ENCODE measurements around the gene MBD3L5. TPM values are rescaled to one million over a fixed set of nuclear protein-coding genes. Genes with fewer than 3 reads are reported as not detected.
"Not testable (repeated sequence)": the region's sequence is repeated elsewhere in the genome, so short reads cannot be mapped to it uniquely, and the experiment has no call there.

MBD3L5 gene
- total and polyA plus RNA-seq, 7 donors = not detected

GRCh38 chr19:7056371-7056770 is 26.0 kb downstream of the MBD3L5 start:
- H3K27ac ChIP-seq; intact Hi-C loops (cut with DNase I); H3K4me3 ChIP-seq; H3K27me3 ChIP-seq; H3K9me3 ChIP-seq; H3K4me1 ChIP-seq; DNase-seq; H3K36me3 ChIP-seq: not testable (repeated sequence)
- WGBS, 2 donors = 84 to 92% methylated on average over 8 of the region's 16 CpGs

GRCh38 chr19:7058576-7058975 is 28.2 kb downstream of the MBD3L5 start, which contains the start of gene MBD3L3:
TSS of gene MBD3L3 (minus strand) at chr19:7058676. CDS start at chr19:7058605, 71 bp downstream.
- H3K4me1 ChIP-seq; DNase-seq; H3K4me3 ChIP-seq; H3K36me3 ChIP-seq; H3K27me3 ChIP-seq; H3K9me3 ChIP-seq; H3K27ac ChIP-seq; intact Hi-C loops (cut with DNase I): not testable (repeated sequence)
- WGBS, 2 donors = no CpG with 5 or more reads among the region's 8 CpGs

DNA sequence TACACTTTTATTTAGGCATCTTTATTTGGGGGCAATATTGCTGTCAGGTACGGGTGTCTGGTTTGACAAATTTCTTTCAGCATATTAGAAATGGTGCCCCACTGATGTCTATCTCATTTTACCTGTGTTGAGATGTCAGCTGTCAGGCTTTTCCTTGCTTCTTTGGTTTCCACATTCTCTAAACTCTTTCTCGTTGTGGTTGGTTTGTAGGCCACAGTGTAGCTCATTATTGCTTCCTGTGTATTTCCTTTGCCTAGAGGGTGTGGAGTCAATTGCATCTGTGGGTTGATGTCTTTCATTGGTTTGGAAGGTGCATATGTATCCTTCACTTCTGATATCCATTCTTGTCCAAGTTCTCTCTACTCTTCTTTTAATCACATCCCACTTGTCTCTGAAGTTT is 29.6 kb downstream of the MBD3L5 start:
- not testable (repeated sequence) for DNase-seq, H3K27ac ChIP-seq, H3K36me3 ChIP-seq, H3K9me3 ChIP-seq, H3K4me3 ChIP-seq, H3K4me1 ChIP-seq, H3K27me3 ChIP-seq
- WGBS, 2 donors = 32 to 62% methylated on average over 1 of the region's 2 CpGs
- intact Hi-C loops (cut with DNase I) = loop anchor here (10.0 kb wide), 2 partner anchors 325 to 685 kb away; partner anchors contain the start of genes ALKBH7, GPR108, PSPN and TRIP10

- Histone ChIP-seq H3K9me3 (no peaks in the 10 kb centered on the region), H3K27ac (no peak overlapping the region), H3K4me1 (no peaks in the 10 kb centered on the region), H3K36me3 (no peaks in the 10 kb centered on the region), H3K27me3 (no peaks in the 10 kb centered on the region), H3K4me3 (no peak overlapping the region)
- DNase-seq = no peak
- intact Hi-C loops (cut with DNase I) = loop anchor here (10.0 kb wide), 2 partner anchors 329 to 689 kb away; partner anchors contain the start of genes ALKBH7, GPR108, PSPN and TRIP10
- WGBS, 2 donors = 68 to 83% methylated on average over 4 of the region's 4 CpGs
- TF ChIP-seq CTCF (IDR thresholded peaks at IDR 0.05) = no peak
- no peak for TF ChIP-seq EP300 (IDR thresholded peaks at IDR 0.05)
- no peak for TF ChIP-seq POLR2A (IDR thresholded peaks at IDR 0.05)
- no peak for TF ChIP-seq POLR2AphosphoS5 (IDR thresholded peaks at IDR 0.05)
Observed at GRCh38 chr19:7063339-7063738, 33.0 kb downstream of the MBD3L5 start.

- Histone ChIP-seq H3K4me1 (no peaks in the 10 kb centered on the region), H3K27me3 (no peaks in the 10 kb centered on the region), H3K36me3 (no peaks in the 10 kb centered on the region), H3K9me3 (no peaks in the 10 kb centered on the region), H3K4me3 (no peak overlapping the region), H3K27ac (no peak overlapping the region)
- no peak for DNase-seq
- no peak for TF ChIP-seq CTCF (IDR thresholded peaks at IDR 0.05)
- WGBS, 2 donors = 90 to 91% methylated on average over 9 of the region's 9 CpGs
- intact Hi-C loops (cut with DNase I) = loop anchor here (10.0 kb wide), 2 partner anchors 329 to 689 kb away; partner anchors contain the start of genes ALKBH7, GPR108, PSPN and TRIP10
Observed at GRCh38 chr19:7063764-7064418, 33.5 kb downstream of the MBD3L5 start.

DNA sequence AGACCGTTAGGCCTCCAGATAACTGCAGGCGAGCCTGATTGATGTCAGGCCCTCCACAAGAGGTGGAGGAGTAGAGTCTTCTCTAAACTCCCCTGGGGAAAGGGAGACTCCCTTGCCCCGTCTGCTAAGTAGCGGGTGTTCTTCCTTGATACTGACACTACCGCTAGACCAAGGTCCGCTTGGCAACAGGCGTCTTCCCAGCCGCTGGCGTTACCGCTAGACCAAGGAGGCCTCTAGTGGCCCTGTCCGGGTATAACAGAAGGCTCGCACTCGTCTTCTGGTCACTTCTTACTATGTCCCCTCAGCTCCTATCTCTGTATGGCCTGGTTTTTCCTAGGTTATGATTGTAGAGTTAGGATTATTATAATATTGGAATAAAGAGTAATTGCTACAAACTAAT is 36.7 kb downstream of the MBD3L5 start:
- Histone ChIP-seq H3K4me1 (peaks cover 0 to 14% (median 9%) of the 10 kb centered on the region in 4 donors), H3K36me3 (peaks cover 1 to 16% (median 6%) of the 10 kb centered on the region in 4 donors)
- H3K9me3 ChIP-seq, H3K27me3 ChIP-seq, H3K4me3 ChIP-seq, DNase-seq, H3K27ac ChIP-seq: not testable (repeated sequence)
- intact Hi-C loops (cut with DNase I) = loop anchor here (10.0 kb wide), 2 partner anchors 332 to 692 kb away; partner anchors contain the start of genes ALKBH7, GPR108, PSPN and TRIP10
- WGBS, 2 donors = 59 to 67% methylated on average over 13 of the region's 13 CpGs

GRCh38 chr19:7067716-7068115 is 37.3 kb downstream of the MBD3L5 start:
- Histone ChIP-seq H3K9me3 (no peaks in the 10 kb centered on the region), H3K36me3 (peaks cover 7 to 22% (median 12%) of the 10 kb centered on the region in 4 donors), H3K27ac (no peak overlapping the region), H3K27me3 (no peaks in the 10 kb centered on the region), H3K4me1 (peaks cover 0 to 14% (median 9%) of the 10 kb centered on the region in 4 donors), H3K4me3 (no peak overlapping the region)
- TF ChIP-seq POLR2A (IDR thresholded peaks at IDR 0.05) (no peak), EP300 (IDR thresholded peaks at IDR 0.05) (no peak), CTCF (IDR thresholded peaks at IDR 0.05) (no peak)
- DNase-seq = no peak
- WGBS, 2 donors = 84 to 85% methylated on average over 2 of the region's 2 CpGs
- intact Hi-C loops (cut with DNase I) = loop anchor here (10.0 kb wide), 2 partner anchors 333 to 693 kb away; partner anchors contain the start of genes ALKBH7, GPR108, PSPN and TRIP10
